Glutamatergic neuron (in vitro differentiated cells): Measurements from ENCODE around the gene PIAS1. TPM values are rescaled to one million over a fixed set of nuclear protein-coding genes. Genes with fewer than 3 reads are reported as not detected.

ENCODE experiments used
- DNase-seq: peaks from one replicate; pipeline ENCODE4 v3.0.0; 2022
- H3K27ac Mint-ChIP-seq: one replicate; pipeline ENCODE4 v1.8.0; 2020; ENCODE audit warnings: mild to moderate bottlenecking, mixed read lengths, inconsistent platforms; ENCODE audit not compliant: unreplicated experiment
- H3K27me3 Mint-ChIP-seq: one replicate; pipeline ENCODE4 v1.8.0; 2020; ENCODE audit warnings: mild to moderate bottlenecking, moderate library complexity, mixed read lengths, inconsistent platforms; ENCODE audit not compliant: unreplicated experiment
- H3K36me3 Mint-ChIP-seq: one replicate; pipeline ENCODE4 v1.8.0; 2020; ENCODE audit warnings: mild to moderate bottlenecking, mixed read lengths, inconsistent platforms; ENCODE audit not compliant: unreplicated experiment
- H3K4me1 Mint-ChIP-seq: one replicate; pipeline ENCODE4 v1.8.0; 2020; ENCODE audit warnings: mild to moderate bottlenecking, low read depth, mixed read lengths, inconsistent platforms; ENCODE audit not compliant: unreplicated experiment
- H3K4me3 Mint-ChIP-seq: one replicate; pipeline ENCODE4 v1.8.0; 2020; ENCODE audit warnings: mild to moderate bottlenecking, mixed read lengths, inconsistent platforms; ENCODE audit not compliant: unreplicated experiment
- H3K9me3 Mint-ChIP-seq: one replicate; pipeline ENCODE4 v1.8.0; 2020; ENCODE audit warnings: mild to moderate bottlenecking, moderate library complexity, mixed read lengths, inconsistent platforms; ENCODE audit not compliant: unreplicated experiment
- total RNA-seq: library from RNA; stranded (reverse); fragmentation: NEBNext Ultra II Directional; extraction: Animal tissue kit (Norgen Biotek cat#: 25700); gene quantifications from one replicate; pipeline ENCODE4 v1.2.1, GENCODE V29; 2021; ENCODE audit not compliant: unreplicated experiment
- TF ChIP-seq, protein P1 (sequence below): fragments of 200-600 bp; sonication (generic); IDR thresholded peaks from one replicate; pipeline ENCODE4 v1.5.0; 2021; ENCODE audit not compliant: partially characterized antibody, unreplicated experiment

Gene PIAS1
- total RNA-seq, 1 donor from 2014 or later, result 64.9 TPM

GRCh38 chr15:68148039-68148438, 93.9 kb downstream of the PIAS1 start:
- TF ChIP-seq, protein P1, sequence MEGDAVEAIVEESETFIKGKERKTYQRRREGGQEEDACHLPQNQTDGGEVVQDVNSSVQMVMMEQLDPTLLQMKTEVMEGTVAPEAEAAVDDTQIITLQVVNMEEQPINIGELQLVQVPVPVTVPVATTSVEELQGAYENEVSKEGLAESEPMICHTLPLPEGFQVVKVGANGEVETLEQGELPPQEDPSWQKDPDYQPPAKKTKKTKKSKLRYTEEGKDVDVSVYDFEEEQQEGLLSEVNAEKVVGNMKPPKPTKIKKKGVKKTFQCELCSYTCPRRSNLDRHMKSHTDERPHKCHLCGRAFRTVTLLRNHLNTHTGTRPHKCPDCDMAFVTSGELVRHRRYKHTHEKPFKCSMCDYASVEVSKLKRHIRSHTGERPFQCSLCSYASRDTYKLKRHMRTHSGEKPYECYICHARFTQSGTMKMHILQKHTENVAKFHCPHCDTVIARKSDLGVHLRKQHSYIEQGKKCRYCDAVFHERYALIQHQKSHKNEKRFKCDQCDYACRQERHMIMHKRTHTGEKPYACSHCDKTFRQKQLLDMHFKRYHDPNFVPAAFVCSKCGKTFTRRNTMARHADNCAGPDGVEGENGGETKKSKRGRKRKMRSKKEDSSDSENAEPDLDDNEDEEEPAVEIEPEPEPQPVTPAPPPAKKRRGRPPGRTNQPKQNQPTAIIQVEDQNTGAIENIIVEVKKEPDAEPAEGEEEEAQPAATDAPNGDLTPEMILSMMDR, result no peak
- Mint-ChIP-seq H3K27me3 (peaks cover 1% of the 10 kb centered on the region), H3K4me1 (peaks cover 3% of the 10 kb centered on the region), H3K27ac (no peak overlapping the region), H3K4me3 (no peak overlapping the region), H3K9me3 (no peaks in the 10 kb centered on the region), H3K36me3 (no peaks in the 10 kb centered on the region)
- DNase-seq, result no peak

GRCh38 chr15:68149059-68149458, 94.9 kb downstream of the PIAS1 start:
- Mint-ChIP-seq H3K4me1 (peaks cover 3% of the 10 kb centered on the region), H3K27ac (no peak overlapping the region), H3K9me3 (no peaks in the 10 kb centered on the region), H3K27me3 (peaks cover 1% of the 10 kb centered on the region), H3K4me3 (no peak overlapping the region), H3K36me3 (no peaks in the 10 kb centered on the region)
- DNase-seq, result no peak
- TF ChIP-seq, protein P1, result no peak

GRCh38 chr15:68150187-68150586, 96.1 kb downstream of the PIAS1 start:
- Mint-ChIP-seq H3K27ac (no peak overlapping the region), H3K27me3 (peaks cover 1% of the 10 kb centered on the region), H3K4me1 (peaks cover 3% of the 10 kb centered on the region), H3K36me3 (no peaks in the 10 kb centered on the region), H3K4me3 (no peak overlapping the region), H3K9me3 (no peaks in the 10 kb centered on the region)
- TF ChIP-seq, protein P1, result no peak
- DNase-seq, result no peak

GRCh38 chr15:68151277-68151676, 97.2 kb downstream of the PIAS1 start:
- no peak for DNase-seq
- H3K36me3 Mint-ChIP-seq, result no peaks in the 10 kb centered on the region
- no peaks in the 10 kb centered on the region for H3K9me3 Mint-ChIP-seq
- no peak overlapping the region for H3K4me3 Mint-ChIP-seq
- H3K4me1 Mint-ChIP-seq, result peaks cover 3% of the 10 kb centered on the region
- no peak overlapping the region for H3K27ac Mint-ChIP-seq
- H3K27me3 Mint-ChIP-seq, result peaks cover 1% of the 10 kb centered on the region
- TF ChIP-seq, protein P1, result no peak

GRCh38 chr15:68152342-68152741, 98.2 kb downstream of the PIAS1 start:
- Mint-ChIP-seq H3K27ac (no peak overlapping the region), H3K36me3 (no peaks in the 10 kb centered on the region)

More at GRCh38 chr15:68152342-68152741, 98.2 kb downstream of the PIAS1 start:
- Mint-ChIP-seq H3K9me3 (no peaks in the 10 kb centered on the region), H3K4me1 (peaks cover 3% of the 10 kb centered on the region), H3K4me3 (no peak overlapping the region), H3K27me3 (peaks cover 1% of the 10 kb centered on the region)
- DNase-seq, result no peak
- TF ChIP-seq, protein P1, result no peak
